GM12878 (cell line): ENCODE measurements around the gene TBRG1. TPM values are rescaled to one million over a fixed set of nuclear protein-coding genes. Genes with fewer than 3 reads are reported as not detected.

ENCODE experiments used
- ATAC-seq: fragments of 200-7000 bp; cut with Tn5 transposase; 3 replicates; pipeline ENCODE4 v1.9.1; 2020; ENCODE audit warnings: mild to moderate bottlenecking, moderate library complexity
- BruUV-seq: library from RNA; stranded (reverse); fragments of 400-500 nt; replicated peaks from 2 replicates; lab custom pipeline; 2021; lab: Mats Ljungman, UMichigan
- CTCF ChIA-PET: fragments of 300-600 bp; sonication (Branson Sonifier 250); formaldehyde crosslinking; extraction: SDS; loops from one replicate; lab custom pipeline; 2021; ENCODE audit warnings: inconsistent platforms; lab: Yijun Ruan, JAX
- POLR2A ChIA-PET: fragments of 350-600 bp; formaldehyde crosslinking; extraction: SDS; loops from one replicate; lab custom pipeline; 2021; ENCODE audit warnings: inconsistent platforms; lab: Charles Lee
- RAD21 ChIA-PET: fragments of 300-600 bp; sonication (Branson Sonifier 250); formaldehyde crosslinking; loops from one replicate; lab custom pipeline; 2023; ENCODE audit warnings: antibody characterized with exemption; ENCODE audit not compliant: unreplicated experiment; lab: Charles Lee
- SMC1A ChIA-PET: fragments of 300-600 bp; sonication (Branson Sonifier 250); formaldehyde crosslinking; loops from one replicate; lab custom pipeline; 2023; ENCODE audit not compliant: unreplicated experiment, uncharacterized antibody; lab: Charles Lee
- DNase-seq: peaks from one replicate; pipeline ENCODE4 v3.0.0-alpha.2; 2011; ENCODE audit warnings: low read depth, low spot score
- FAIRE-seq: peaks from 3 replicates; lab custom pipeline; 2011; peaks lifted over from hg19 to GRCh38; lab: Jason Lieb, UNC
- H2AFZ ChIP-seq: 2 replicates; pipeline ENCODE4 v1.6.0; 2011; ENCODE audit warnings: low read depth, low read length, control low read depth; ENCODE audit not compliant: control insufficient read depth
- H3K27ac ChIP-seq: 2 replicates; pipeline ENCODE4 v1.5.1; 2011; ENCODE audit warnings: control low read depth; ENCODE audit not compliant: control insufficient read depth, insufficient read depth
- H3K27me3 ChIP-seq, 2 experiments: replicated peaks in 1 of 2; 2 replicates each; pipeline versions ENCODE4 v1.6.0 to v1.6.1; 2011; ENCODE audit warnings: low read length in 1 of 2; ENCODE audit not compliant: control insufficient read depth in 2 of 2, insufficient read depth in 2 of 2
- H3K36me3 ChIP-seq, 2 experiments: 2 replicates each; pipeline ENCODE4 v1.5.1; 2011; ENCODE audit warnings: low read length in 1 of 2; ENCODE audit not compliant: control insufficient read depth in 2 of 2, insufficient read depth in 2 of 2
- H3K4me1 ChIP-seq: 2 replicates; pipeline ENCODE4 v1.6.1; 2011; ENCODE audit warnings: mild to moderate bottlenecking, low read length, moderate library complexity, mixed read lengths; ENCODE audit not compliant: control insufficient read depth, insufficient read depth
- H3K4me2 ChIP-seq: 2 replicates; pipeline ENCODE4 v1.6.0; 2011; ENCODE audit warnings: control low read depth; ENCODE audit not compliant: control insufficient read depth, insufficient read depth
- H3K4me3 ChIP-seq: fragments of 200-600 bp; sonication (generic); 2 replicates; pipeline ENCODE4 v1.5.1; 2016
- H3K79me2 ChIP-seq: 2 replicates; pipeline ENCODE4 v1.6.0; 2011; ENCODE audit warnings: low read length; ENCODE audit not compliant: control insufficient read depth, insufficient read depth
- H3K9ac ChIP-seq: 2 replicates; pipeline ENCODE4 v1.8.0; 2011; ENCODE audit warnings: low read length, control low read depth, mixed read lengths; ENCODE audit not compliant: control insufficient read depth, insufficient read depth
- H3K9me3 ChIP-seq: replicated peaks from 3 replicates; pipeline ENCODE4 v1.5.1; 2011; ENCODE audit warnings: mild to moderate bottlenecking, low read length; ENCODE audit not compliant: control insufficient read depth, insufficient read depth
- H4K20me1 ChIP-seq: 2 replicates; pipeline ENCODE4 v1.6.0; 2011; ENCODE audit not compliant: control insufficient read depth, insufficient read depth
- BRCA1 ChIP-seq: IDR thresholded peaks from 2 replicates; pipeline ENCODE4 v1.6.1; 2011; ENCODE audit warnings: low read depth, low read length, improper control_type of control experiment
- CREB1 ChIP-seq: IDR thresholded peaks from 2 replicates; pipeline ENCODE4 v1.6.1; 2012; ENCODE audit warnings: low read depth, mild to moderate bottlenecking, inconsistent platforms
- DPF2 ChIP-seq: fragments of 450-650 bp; IDR thresholded peaks from 2 replicates; pipeline ENCODE4 v1.6.1; 2017; ENCODE audit warnings: mild to moderate bottlenecking
- EP300 ChIP-seq, 2 experiments: fragments of 150-350 bp in 1 of 2; IDR thresholded peaks; 2 replicates each; pipeline ENCODE4 v1.6.1; 2011 to 2012; ENCODE audit warnings: low read depth in 2 of 2, low read length in 2 of 2, borderline replicate concordance in 1 of 2, improper control_type of control experiment in 1 of 2, inconsistent platforms in 1 of 2; ENCODE audit not compliant: control insufficient read depth in 1 of 2
- GABPA ChIP-seq: IDR thresholded peaks from 2 replicates; pipeline ENCODE4 v1.6.1; 2014; ENCODE audit warnings: antibody characterized with exemption, low read depth, mild to moderate bottlenecking, inconsistent platforms
- KDM1A ChIP-seq: fragments of 200-600 bp; sonication (generic); IDR thresholded peaks from 2 replicates; pipeline ENCODE4 v1.6.1; 2016; ENCODE audit warnings: borderline replicate concordance
- NKRF ChIP-seq: fragments of 450-650 bp; conservative IDR thresholded peaks from 2 replicates; pipeline ENCODE4 v1.6.1; 2017; ENCODE audit warnings: mild to moderate bottlenecking, moderate library complexity
- NRF1 ChIP-seq: conservative IDR thresholded peaks from 2 replicates; pipeline ENCODE4 v1.6.1; 2011; ENCODE audit warnings: mild to moderate bottlenecking, low read depth, low read length, improper control_type of control experiment
- SMC3 ChIP-seq: IDR thresholded peaks from 2 replicates; pipeline ENCODE4 v1.6.1; 2011; ENCODE audit warnings: low read length, improper control_type of control experiment, borderline replicate concordance
- SUPT20H ChIP-seq: IDR thresholded peaks from 2 replicates; pipeline ENCODE4 v1.6.1; 2011; ENCODE audit warnings: low read depth, mild to moderate bottlenecking, low read length, moderate library complexity, borderline replicate concordance; ENCODE audit not compliant: control insufficient read depth
- SUZ12 ChIP-seq: fragments of 200-600 bp; sonication (generic); IDR thresholded peaks from one replicate; pipeline ENCODE4 v1.6.1; 2018; ENCODE audit warnings: antibody characterized with exemption, mild to moderate bottlenecking; ENCODE audit not compliant: unreplicated experiment
- TCF7 ChIP-seq: IDR thresholded peaks from 2 replicates; pipeline ENCODE4 v1.6.1; 2014; ENCODE audit warnings: antibody characterized with exemption, borderline replicate concordance
- ZNF217 ChIP-seq: fragments of 450-650 bp; IDR thresholded peaks from 2 replicates; pipeline ENCODE4 v1.6.1; 2017; ENCODE audit warnings: antibody characterized with exemption, mild to moderate bottlenecking
- WGBS: methylation state at CpG from one replicate; pipeline ENCODE4 v1.1.6; 2016; ENCODE audit warnings: low lambda C conversion rate; ENCODE audit not compliant: insufficient replicate concordance, insufficient coverage; ENCODE audit errors: missing lambda C conversion rate; 5-methylcytosine and 5-hydroxymethylcytosine counted together
- in situ Hi-C: fragments of 300-500 bp; cut with MboI; formaldehyde crosslinking; loops from 9 replicates; pipeline ENCODE4 v1.14.3; 2018; ENCODE audit warnings: mixed read lengths
- intact Hi-C: fragments of 100-400 bp; cut with micrococcal nuclease; formaldehyde crosslinking; loops from one replicate; pipeline ENCODE4 v1.14.2; 2022; ENCODE audit not compliant: unreplicated experiment
- polyA plus RNA-seq, 11 experiments: library from polyadenylated mRNA; depleted of rRNA in 4 of 11; unstranded in 6 of 11; stranded (reverse) in 5 of 11; fragments of >200 nt; fragmentation: Nextera tagmentation in 4 of 11; fragmentation: Illumina TruSeq in 1 of 11; extraction: Ambion mirVana in 4 of 11; extraction: Trizol in 1 of 11; gene quantifications; 1 replicate in 1 of 11; 2 replicates in 10 of 11; pipeline versions ENCODE4 v1.2.1 to v1.2.3, GENCODE V29; 2011 to 2016; ENCODE audit warnings: inconsistent platforms in 2 of 11, missing spikeins in 2 of 11, low read depth in 1 of 11
- total RNA-seq, 4 experiments: library from RNA; depleted of rRNA in 3 of 4; stranded (reverse); fragments of >200 nt in 3 of 4; fragmentation: Illumina TruSeq in 1 of 4; extraction: Trizol in 1 of 4; gene quantifications; 2 replicates each; pipeline versions ENCODE4 v1.2.1 to v1.2.3, GENCODE V29; 2013 to 2021
- TF ChIP-seq, protein P1 (sequence below): IDR thresholded peaks from 2 replicates; pipeline ENCODE4 v1.6.1; 2011; ENCODE audit warnings: mild to moderate bottlenecking, low read depth, low read length, moderate library complexity; ENCODE audit not compliant: insufficient replicate concordance
- TF ChIP-seq, protein P2 (sequence below): fragments of 450-650 bp; IDR thresholded peaks from 2 replicates; pipeline ENCODE4 v1.6.1; 2017; ENCODE audit warnings: mild to moderate bottlenecking, moderate library complexity

The TBRG1 gene
- total and polyA plus RNA-seq, 10 of the 15 experiments (the other 5 are each of a cell fraction or from before 2014, with no cell fraction given), result 12.3 to 46.6 (median 26.2) TPM

DNA sequence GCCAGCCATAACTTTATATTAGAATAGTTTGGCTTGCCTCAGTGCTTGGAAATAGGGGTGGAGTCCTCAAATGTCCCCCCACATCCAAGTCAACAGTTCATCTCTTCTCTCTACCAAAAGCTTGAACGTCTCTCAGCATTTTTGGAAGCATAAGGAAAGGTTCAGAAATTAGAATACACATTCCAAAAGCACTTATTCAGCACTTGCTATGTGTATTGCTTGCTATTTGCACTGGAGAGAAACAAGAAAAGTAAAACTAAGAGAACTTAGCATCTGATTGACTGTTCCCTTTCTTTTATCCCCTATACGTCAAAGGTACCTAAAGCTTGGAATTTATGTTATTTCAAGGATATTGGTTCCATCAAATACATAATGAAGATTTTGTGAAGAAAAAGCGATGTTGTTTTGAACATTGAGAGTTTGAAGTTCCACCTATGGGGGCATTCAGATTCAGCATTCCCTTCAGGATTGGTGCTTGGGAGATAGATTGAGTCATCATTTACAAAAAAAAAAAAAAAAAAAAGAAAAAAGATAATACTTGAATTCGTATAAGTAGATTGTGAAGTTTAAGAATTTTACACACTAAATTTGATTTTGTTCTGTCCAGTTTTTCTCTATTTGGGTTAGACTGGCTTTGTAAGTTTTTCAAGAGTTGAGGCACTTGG is 1.3 kb downstream of the TBRG1 start:
- in situ Hi-C loops, result no loop called here
- no peak for ATAC-seq

More for the DNA sequence above, 1.3 kb downstream of the TBRG1 start:
- intact Hi-C loops, result no loop called here
- no peak for FAIRE-seq
- H3K27me3 ChIP-seq, result no peaks in the 10 kb centered on the region
- BruUV-seq, result no TSS peak
- H2AFZ ChIP-seq, result no peak overlapping the region
- TF ChIP-seq NKRF (no peak), TCF7 (no peak), GABPA (no peak), SMC3 (no peak), NRF1 (no peak), SUZ12 (no peak), BRCA1 (no peak), KDM1A (no peak), CREB1 (no peak), ZNF217 (no peak), DPF2 (no peak), SUPT20H (no peak), EP300 (IDR thresholded peaks at IDR 0.05; ENCODE audit: borderline replicate concordance in 1 of 2, control insufficient read depth in 1 of 2, low read depth in 2 of 2, low read length in 2 of 2) (no peak)
- TF ChIP-seq, protein P1, sequence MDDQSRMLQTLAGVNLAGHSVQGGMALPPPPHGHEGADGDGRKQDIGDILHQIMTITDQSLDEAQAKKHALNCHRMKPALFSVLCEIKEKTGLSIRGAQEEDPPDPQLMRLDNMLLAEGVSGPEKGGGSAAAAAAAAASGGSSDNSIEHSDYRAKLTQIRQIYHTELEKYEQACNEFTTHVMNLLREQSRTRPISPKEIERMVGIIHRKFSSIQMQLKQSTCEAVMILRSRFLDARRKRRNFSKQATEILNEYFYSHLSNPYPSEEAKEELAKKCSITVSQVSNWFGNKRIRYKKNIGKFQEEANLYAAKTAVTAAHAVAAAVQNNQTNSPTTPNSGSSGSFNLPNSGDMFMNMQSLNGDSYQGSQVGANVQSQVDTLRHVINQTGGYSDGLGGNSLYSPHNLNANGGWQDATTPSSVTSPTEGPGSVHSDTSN, result no peak
- TF ChIP-seq, protein P2, sequence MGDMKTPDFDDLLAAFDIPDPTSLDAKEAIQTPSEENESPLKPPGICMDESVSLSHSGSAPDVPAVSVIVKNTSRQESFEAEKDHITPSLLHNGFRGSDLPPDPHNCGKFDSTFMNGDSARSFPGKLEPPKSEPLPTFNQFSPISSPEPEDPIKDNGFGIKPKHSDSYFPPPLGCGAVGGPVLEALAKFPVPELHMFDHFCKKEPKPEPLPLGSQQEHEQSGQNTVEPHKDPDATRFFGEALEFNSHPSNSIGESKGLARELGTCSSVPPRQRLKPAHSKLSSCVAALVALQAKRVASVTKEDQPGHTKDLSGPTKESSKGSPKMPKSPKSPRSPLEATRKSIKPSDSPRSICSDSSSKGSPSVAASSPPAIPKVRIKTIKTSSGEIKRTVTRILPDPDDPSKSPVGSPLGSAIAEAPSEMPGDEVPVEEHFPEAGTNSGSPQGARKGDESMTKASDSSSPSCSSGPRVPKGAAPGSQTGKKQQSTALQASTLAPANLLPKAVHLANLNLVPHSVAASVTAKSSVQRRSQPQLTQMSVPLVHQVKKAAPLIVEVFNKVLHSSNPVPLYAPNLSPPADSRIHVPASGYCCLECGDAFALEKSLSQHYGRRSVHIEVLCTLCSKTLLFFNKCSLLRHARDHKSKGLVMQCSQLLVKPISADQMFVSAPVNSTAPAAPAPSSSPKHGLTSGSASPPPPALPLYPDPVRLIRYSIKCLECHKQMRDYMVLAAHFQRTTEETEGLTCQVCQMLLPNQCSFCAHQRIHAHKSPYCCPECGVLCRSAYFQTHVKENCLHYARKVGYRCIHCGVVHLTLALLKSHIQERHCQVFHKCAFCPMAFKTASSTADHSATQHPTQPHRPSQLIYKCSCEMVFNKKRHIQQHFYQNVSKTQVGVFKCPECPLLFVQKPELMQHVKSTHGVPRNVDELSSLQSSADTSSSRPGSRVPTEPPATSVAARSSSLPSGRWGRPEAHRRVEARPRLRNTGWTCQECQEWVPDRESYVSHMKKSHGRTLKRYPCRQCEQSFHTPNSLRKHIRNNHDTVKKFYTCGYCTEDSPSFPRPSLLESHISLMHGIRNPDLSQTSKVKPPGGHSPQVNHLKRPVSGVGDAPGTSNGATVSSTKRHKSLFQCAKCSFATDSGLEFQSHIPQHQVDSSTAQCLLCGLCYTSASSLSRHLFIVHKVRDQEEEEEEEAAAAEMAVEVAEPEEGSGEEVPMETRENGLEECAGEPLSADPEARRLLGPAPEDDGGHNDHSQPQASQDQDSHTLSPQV, result no peak
- 75% methylated on average over 4 of the region's 4 CpGs for WGBS
- H3K4me2 ChIP-seq, result peak overlapping the region; percentile 96
- POLR2A ChIA-PET, result interaction anchor here (0.6 to 1.0 kb wide), 2 partner anchors 50 to 179 kb away, joined by 3 to 5 read pairs; partner anchors contain the start of gene SPA17
- peak overlapping the region; percentile 85 for H3K9ac ChIP-seq
- H3K4me3 ChIP-seq, result peak overlapping the region; percentile 95
- SMC1A ChIA-PET, result interaction anchor here (1.2 to 1.9 kb wide), 3 partner anchors 16 to 101 kb away, joined by 4 to 5 read pairs (median 5); no protein-coding TSS in a partner anchor
- H4K20me1 ChIP-seq, result no peaks in the 10 kb centered on the region
- no peaks in the 10 kb centered on the region for H3K4me1 ChIP-seq
- CTCF ChIA-PET, result interaction anchor here (0.7 to 3.1 kb wide), 6 partner anchors 10 to 222 kb away, joined by 3 to 14 read pairs (median 4); no protein-coding TSS in a partner anchor
- H3K27ac ChIP-seq, result no peak overlapping the region
- RAD21 ChIA-PET, result no interaction called here
- H3K9me3 ChIP-seq, result no peaks in the 10 kb centered on the region
- peaks cover 21% of the 10 kb centered on the region for H3K79me2 ChIP-seq
- DNase-seq, result no peak
- peaks cover 2 to 15% of the 10 kb centered on the region in 2 experiments; a peak in 3 of 4 replicates for H3K36me3 ChIP-seq
